Panc1 (cell line): ENCODE results near the gene ADAM33. TPM values are rescaled to one million over a fixed set of nuclear protein-coding genes. Genes with fewer than 3 reads are reported as not detected.

Experiments used
- ATAC-seq: fragments of 200-7000 bp; cut with Tn5 transposase; 2 replicates; pipeline ENCODE4 v1.9.1; 2020; ENCODE audit warnings: mild to moderate bottlenecking, moderate library complexity
- BruUV-seq: library from RNA; stranded (reverse); fragments of 400-500 nt; replicated peaks from 2 replicates; lab custom pipeline; 2021; lab: Mats Ljungman, UMichigan
- CTCF ChIA-PET: fragments of 300-600 bp; sonication (Branson Sonifier 250); formaldehyde crosslinking; loops from one replicate; lab custom pipeline; 2022; ENCODE audit warnings: antibody characterized with exemption; lab: Charles Lee
- POLR2A ChIA-PET: fragments of 300-600 bp; sonication (Branson Sonifier 250); formaldehyde crosslinking; loops from one replicate; lab custom pipeline; 2022; ENCODE audit warnings: antibody characterized with exemption; lab: Charles Lee
- DNase-seq: peaks from one replicate; pipeline ENCODE4 v3.0.0-alpha.2; 2010; ENCODE audit warnings: low read depth, low spot score
- H3K27ac ChIP-seq: 2 replicates; pipeline ENCODE4 v1.5.1; 2011; ENCODE audit warnings: mild to moderate bottlenecking, low read length, inconsistent platforms
- H3K27me3 ChIP-seq: fragments of 200-500 bp; sonication (Bioruptor generic); 2 replicates; pipeline ENCODE4 v1.6.0; 2014; ENCODE audit warnings: low read length, inconsistent platforms; ENCODE audit not compliant: control insufficient read depth, insufficient read depth
- H3K36me3 ChIP-seq: fragments of 200-500 bp; sonication (Bioruptor generic); 2 replicates; pipeline ENCODE4 v1.5.1; 2014; ENCODE audit warnings: inconsistent platforms, mild to moderate bottlenecking, low read length, moderate library complexity; ENCODE audit not compliant: control insufficient read depth, insufficient read depth
- H3K4me1 ChIP-seq: 2 replicates; pipeline ENCODE4 v1.5.1; 2011; ENCODE audit warnings: inconsistent platforms, mild to moderate bottlenecking, low read length, moderate library complexity; ENCODE audit not compliant: control insufficient read depth, insufficient read depth
- H3K4me3 ChIP-seq, 2 experiments: 2 replicates each; pipeline ENCODE4 v1.5.1; 2011 to 2012; ENCODE audit warnings: low read depth in 2 of 2, low read length in 2 of 2, mild to moderate bottlenecking in 2 of 2, inconsistent platforms in 1 of 2, moderate library complexity in 1 of 2
- H3K9me3 ChIP-seq: fragments of 200-500 bp; sonication (Bioruptor generic); 2 replicates; pipeline ENCODE4 v1.5.1; 2014; ENCODE audit warnings: low read depth, mild to moderate bottlenecking, inconsistent platforms, low read length, moderate library complexity; ENCODE audit not compliant: control insufficient read depth, insufficient read depth
- CTCF ChIP-seq: fragments of 450-650 bp; IDR thresholded peaks from 2 replicates; pipeline ENCODE4 v1.5.1; 2017; ENCODE audit warnings: mild to moderate bottlenecking
- POLR2AphosphoS5 ChIP-seq: IDR thresholded peaks from 2 replicates; pipeline ENCODE4 v1.6.1; 2012; ENCODE audit warnings: mild to moderate bottlenecking, low read depth, low read length, moderate library complexity
- REST ChIP-seq, 2 experiments: IDR thresholded peaks; 2 replicates each; pipeline ENCODE4 v1.6.1; 2011 to 2012; ENCODE audit warnings: low read depth in 2 of 2, control low read depth in 1 of 2, low read length in 1 of 2, mild to moderate bottlenecking in 1 of 2, moderate library complexity in 1 of 2; ENCODE audit not compliant: insufficient read depth in 1 of 2
- SIN3A ChIP-seq: IDR thresholded peaks from 2 replicates; pipeline ENCODE4 v1.6.1; 2012; ENCODE audit warnings: low read depth, mild to moderate bottlenecking, low read length, moderate library complexity, borderline replicate concordance; ENCODE audit not compliant: insufficient read depth
- TCF7L2 ChIP-seq: IDR thresholded peaks from 2 replicates; pipeline ENCODE4 v1.6.1; 2011; ENCODE audit warnings: mild to moderate bottlenecking, low read depth, low read length, inconsistent platforms
- in situ Hi-C: cut with HindIII; loops from 2 replicates; pipeline ENCODE4 v1.10.0; 2016; ENCODE audit warnings: low sequenced_read_pairs, low pct_unique_long_range_greater_than_20kb
- intact Hi-C: fragments of 100-400 bp; cut with micrococcal nuclease; formaldehyde crosslinking; loops from one replicate; pipeline ENCODE4 v1.10.0; 2022; ENCODE audit not compliant: unreplicated experiment
- total RNA-seq: library from RNA; stranded (reverse); gene quantifications from one replicate; pipeline ENCODE4 v1.2.1, GENCODE V29; 2021; ENCODE audit not compliant: unreplicated experiment

ADAM33 gene
- total RNA-seq, 1 experiment from 2014 or later = 0.62 TPM

- H3K4me3 ChIP-seq = no peak overlapping the region
- POLR2A ChIA-PET = interaction anchor here (0.5 kb wide), 1 partner anchor 51 kb away, joined by 4 read pairs; no protein-coding TSS in a partner anchor
- no TSS peak for BruUV-seq
- no peaks in the 10 kb centered on the region; the same call in 1 of the 2 replicates for H3K4me1 ChIP-seq
- intact Hi-C loops = no loop called here
- ATAC-seq (no peak), DNase-seq (no peak)
- H3K36me3 ChIP-seq = no peaks in the 10 kb centered on the region
- CTCF ChIA-PET = interaction anchor here (0.5 kb wide), 1 partner anchor 253 kb away, joined by 3 read pairs; no protein-coding TSS in a partner anchor
- in situ Hi-C loops = no loop called here
- H3K9me3 ChIP-seq = no peaks in the 10 kb centered on the region
- H3K27me3 ChIP-seq = no peaks in the 10 kb centered on the region
- TF ChIP-seq POLR2AphosphoS5 (no peak), REST (IDR thresholded peaks at IDR 0.05; ENCODE audit: insufficient read depth in 1 of 2, low read depth in 2 of 2, low read length in 1 of 2) (no peak), TCF7L2 (no peak), CTCF (no peak), SIN3A (no peak)
- no peak overlapping the region for H3K27ac ChIP-seq
Measured at GRCh38 chr20:3691306-3691705, 9.5 kb upstream of the ADAM33 start.

- BruUV-seq = no TSS peak
- H3K27me3 ChIP-seq = no peaks in the 10 kb centered on the region
- no peak overlapping the region for H3K4me3 ChIP-seq
- DNase-seq = no peak
- no peaks in the 10 kb centered on the region for H3K9me3 ChIP-seq
- no peak for ATAC-seq
- TF ChIP-seq TCF7L2 (no peak), REST (IDR thresholded peaks at IDR 0.05; ENCODE audit: insufficient read depth in 1 of 2, low read depth in 2 of 2, low read length in 1 of 2) (no peak), SIN3A (no peak)
- ChIA-PET POLR2A (no interaction called here), CTCF (no interaction called here)
- no peak overlapping the region for H3K27ac ChIP-seq
- H3K36me3 ChIP-seq = no peaks in the 10 kb centered on the region
- intact Hi-C loops (no loop called here), in situ Hi-C loops (no loop called here)
- no peaks in the 10 kb centered on the region; the same call in 1 of the 2 replicates for H3K4me1 ChIP-seq
Measured at GRCh38 chr20:3690413-3690812, 8.6 kb upstream of the ADAM33 start.
